ENCODE data around the gene NHLH1. TPM values are rescaled to one million over a fixed set of nuclear protein-coding genes. Genes with fewer than 3 reads are reported as not detected.

The NHLH1 gene
- total RNA-seq: not detected
- long read RNA-seq: 0 reads

DNA sequence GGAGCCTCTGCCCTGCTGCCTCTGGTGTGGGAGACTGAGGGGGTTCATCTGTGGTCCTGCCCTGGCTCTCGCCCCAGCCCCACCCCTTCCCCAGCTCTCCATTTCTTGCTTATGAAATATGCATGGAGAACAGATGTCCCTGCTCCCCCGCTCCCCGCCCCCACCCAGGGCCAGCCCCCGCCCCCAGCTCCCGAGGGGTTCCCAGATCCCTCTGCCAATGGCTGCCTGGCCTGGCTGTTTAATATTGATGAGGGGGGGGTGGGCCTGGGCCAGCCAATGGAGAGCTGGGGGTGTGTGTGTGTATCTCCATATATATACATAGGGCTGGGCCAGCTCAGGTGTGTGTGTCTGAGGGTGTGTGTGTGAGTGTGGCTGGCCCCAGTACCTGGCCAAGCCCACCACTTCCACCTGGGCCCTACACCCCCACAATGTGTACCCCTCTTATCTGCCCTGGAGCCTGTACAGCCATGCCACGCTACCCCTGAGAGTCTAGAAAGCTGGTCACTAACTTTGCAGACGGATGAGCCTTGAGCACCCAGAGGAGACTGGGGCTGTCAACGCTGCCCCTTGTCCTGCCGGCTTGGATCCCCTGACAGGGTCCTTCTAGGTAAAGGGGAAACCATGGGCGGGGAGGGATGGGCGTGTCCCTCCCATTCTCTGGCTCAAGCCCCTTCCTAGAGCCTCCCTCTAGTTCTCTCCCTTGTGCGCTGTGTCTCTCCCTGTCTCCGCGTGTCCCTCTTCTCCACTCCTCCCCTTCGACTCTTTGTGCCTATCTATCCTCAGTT lies at the start of gene NHLH1:
Gene NHLH1, plus strand, starts transcription at position 341 of the 785 bp plus-strand sequence. CDS start 3,661 bp downstream, outside the sequence.
- H3K27me3 ChIP-seq: no peaks in the 10 kb centered on the region
- no peaks in the 10 kb centered on the region for H3K9me3 ChIP-seq
- no peak for ATAC-seq
- no peak within 1 kb of the TSS for H3K27ac ChIP-seq
- no peak within 1 kb of the TSS for H3K4me3 ChIP-seq
- no peaks in the 10 kb centered on the region for H3K4me1 ChIP-seq
- no peaks in the 10 kb centered on the region for H3K36me3 ChIP-seq
- TF ChIP-seq, protein P1, sequence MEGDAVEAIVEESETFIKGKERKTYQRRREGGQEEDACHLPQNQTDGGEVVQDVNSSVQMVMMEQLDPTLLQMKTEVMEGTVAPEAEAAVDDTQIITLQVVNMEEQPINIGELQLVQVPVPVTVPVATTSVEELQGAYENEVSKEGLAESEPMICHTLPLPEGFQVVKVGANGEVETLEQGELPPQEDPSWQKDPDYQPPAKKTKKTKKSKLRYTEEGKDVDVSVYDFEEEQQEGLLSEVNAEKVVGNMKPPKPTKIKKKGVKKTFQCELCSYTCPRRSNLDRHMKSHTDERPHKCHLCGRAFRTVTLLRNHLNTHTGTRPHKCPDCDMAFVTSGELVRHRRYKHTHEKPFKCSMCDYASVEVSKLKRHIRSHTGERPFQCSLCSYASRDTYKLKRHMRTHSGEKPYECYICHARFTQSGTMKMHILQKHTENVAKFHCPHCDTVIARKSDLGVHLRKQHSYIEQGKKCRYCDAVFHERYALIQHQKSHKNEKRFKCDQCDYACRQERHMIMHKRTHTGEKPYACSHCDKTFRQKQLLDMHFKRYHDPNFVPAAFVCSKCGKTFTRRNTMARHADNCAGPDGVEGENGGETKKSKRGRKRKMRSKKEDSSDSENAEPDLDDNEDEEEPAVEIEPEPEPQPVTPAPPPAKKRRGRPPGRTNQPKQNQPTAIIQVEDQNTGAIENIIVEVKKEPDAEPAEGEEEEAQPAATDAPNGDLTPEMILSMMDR (IDR thresholded peaks at IDR 0.05): no peak
- DNase-seq: no peak
- intact Hi-C loops (cut with DNase I): no loop called here

DNA sequence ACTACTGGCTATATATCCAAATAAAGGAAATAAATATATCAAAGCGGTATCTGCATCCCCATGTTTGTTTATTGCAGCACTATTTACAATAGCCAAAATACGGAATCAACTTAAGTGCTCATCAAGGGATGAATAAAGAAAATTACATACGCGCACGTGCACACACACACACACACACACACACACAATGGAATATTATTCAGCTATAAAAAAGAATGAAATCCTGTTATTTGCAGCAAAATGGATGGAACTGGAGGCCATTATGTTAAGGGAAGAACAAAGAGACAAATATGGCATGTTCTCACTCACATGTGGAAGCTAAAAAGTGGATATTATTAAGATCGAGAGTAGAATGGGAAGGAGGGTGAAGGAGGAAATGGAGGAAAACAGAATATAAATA lies 44.0 kb upstream of the NHLH1 start:
- peaks cover 95% of the 10 kb centered on the region for H3K36me3 ChIP-seq

DNA sequence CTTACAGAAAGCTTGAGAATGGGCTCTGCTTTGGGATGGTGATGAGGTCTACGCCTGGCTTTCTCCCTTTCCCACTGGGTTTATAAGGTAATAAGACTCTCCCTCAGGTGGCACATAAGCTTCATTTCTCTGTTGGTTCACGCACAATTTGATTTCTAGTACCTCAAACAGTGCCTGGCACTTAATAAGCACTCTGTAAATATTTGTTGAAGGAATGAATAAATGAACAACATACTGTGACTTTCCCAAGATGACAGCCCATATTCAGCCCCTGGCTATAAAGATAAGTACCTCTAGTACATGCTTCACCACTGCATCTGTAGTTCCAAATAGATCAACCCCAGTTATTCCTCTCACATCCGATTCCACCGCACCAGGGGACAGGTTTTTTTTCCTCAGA lies 41.6 kb upstream of the NHLH1 start:
- no peaks in the 10 kb centered on the region for H3K4me1 ChIP-seq
- H3K27me3 ChIP-seq: no peaks in the 10 kb centered on the region
- intact Hi-C loops (cut with DNase I): no loop called here
- no peak overlapping the region for H3K4me3 ChIP-seq
- ATAC-seq: no peak
- H3K27ac ChIP-seq: no peak overlapping the region
- no peaks in the 10 kb centered on the region for H3K9me3 ChIP-seq
- TF ChIP-seq, protein P1 (IDR thresholded peaks at IDR 0.05): no peak
- peaks cover 97% of the 10 kb centered on the region for H3K36me3 ChIP-seq
- DNase-seq: no peak

More for the DNA sequence above, 44.0 kb upstream of the NHLH1 start:
- ATAC-seq (no peak), DNase-seq (no peak)
- no peak overlapping the region for H3K27ac ChIP-seq
- no peaks in the 10 kb centered on the region for H3K27me3 ChIP-seq
- TF ChIP-seq, protein P1 (IDR thresholded peaks at IDR 0.05): no peak
- intact Hi-C loops (cut with DNase I): no loop called here
- no peak overlapping the region for H3K4me3 ChIP-seq
- no peaks in the 10 kb centered on the region for H3K9me3 ChIP-seq
- no peaks in the 10 kb centered on the region for H3K4me1 ChIP-seq

DNA sequence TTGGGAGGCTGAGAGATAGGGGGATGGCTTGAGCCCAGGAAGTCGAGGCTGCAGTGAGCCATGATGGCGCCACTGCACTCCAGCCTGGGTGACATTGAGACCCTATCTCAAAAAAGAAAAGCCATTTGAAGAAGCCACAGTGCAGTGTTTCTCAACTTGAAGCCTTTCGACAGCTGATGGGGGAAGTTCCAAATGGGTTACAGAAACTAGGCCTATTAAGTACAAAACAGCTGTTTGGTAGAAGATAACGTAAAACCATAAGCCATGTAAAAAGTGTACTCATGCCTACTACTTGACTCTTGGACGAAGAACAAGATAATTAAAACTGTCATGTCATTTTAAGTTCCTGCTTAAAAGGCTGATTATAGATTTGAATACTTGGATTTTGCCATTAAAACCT lies 40.5 kb upstream of the NHLH1 start:
- H3K4me3 ChIP-seq: no peak overlapping the region
- no peaks in the 10 kb centered on the region for H3K4me1 ChIP-seq
- peaks cover 100% of the 10 kb centered on the region for H3K36me3 ChIP-seq
- intact Hi-C loops (cut with DNase I): no loop called here
- H3K27ac ChIP-seq: no peak overlapping the region
- ATAC-seq: no peak
- TF ChIP-seq, protein P1 (IDR thresholded peaks at IDR 0.05): no peak
- no peaks in the 10 kb centered on the region for H3K9me3 ChIP-seq
- DNase-seq: no peak
- H3K27me3 ChIP-seq: no peaks in the 10 kb centered on the region

DNA sequence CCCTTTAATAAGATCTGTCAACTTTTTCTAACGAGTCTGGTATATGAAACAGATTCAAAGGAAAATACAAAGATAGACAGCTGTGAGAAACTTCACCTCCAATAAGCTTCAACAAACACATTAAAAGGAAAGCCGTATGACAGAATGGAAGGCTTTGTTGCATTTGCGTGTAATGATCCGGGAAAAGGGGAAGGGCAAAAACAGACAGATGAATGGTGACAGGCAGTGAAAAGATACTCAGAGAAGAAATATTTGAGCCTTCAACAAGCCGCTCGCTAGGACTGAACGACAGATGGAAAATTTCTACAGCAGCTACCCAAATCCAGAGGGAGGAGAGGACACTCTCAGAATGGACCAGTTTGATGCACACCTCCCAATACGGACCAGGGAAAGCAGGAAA lies 38.7 kb upstream of the NHLH1 start:
- H3K27me3 ChIP-seq: no peaks in the 10 kb centered on the region
- peaks cover 100% of the 10 kb centered on the region for H3K36me3 ChIP-seq
- H3K27ac ChIP-seq: no peak overlapping the region
- ATAC-seq (no peak), DNase-seq (no peak)
- no peaks in the 10 kb centered on the region for H3K4me1 ChIP-seq
- TF ChIP-seq, protein P1 (IDR thresholded peaks at IDR 0.05): no peak
- H3K9me3 ChIP-seq: no peaks in the 10 kb centered on the region
- H3K4me3 ChIP-seq: no peak overlapping the region
- intact Hi-C loops (cut with DNase I): no loop called here
